PC-3 (cell line): ENCODE measurements around the gene ZBTB46. TPM values are rescaled to one million over a fixed set of nuclear protein-coding genes. Genes with fewer than 3 reads are reported as not detected.

Experiments used
- ATAC-seq: fragments of 200-7000 bp; cut with Tn5 transposase; 2 replicates; pipeline ENCODE4 v1.9.1; 2020; ENCODE audit warnings: mild to moderate bottlenecking, moderate library complexity
- BruUV-seq: library from RNA; stranded (reverse); fragments of 400-500 nt; replicated peaks from 2 replicates; lab custom pipeline; 2021; lab: Mats Ljungman, UMichigan
- CTCF ChIA-PET: fragments of 300-600 bp; sonication (Branson Sonifier 250); formaldehyde crosslinking; loops from one replicate; lab custom pipeline; 2022; ENCODE audit warnings: antibody characterized with exemption; lab: Charles Lee
- POLR2A ChIA-PET: fragments of 300-600 bp; sonication (Branson Sonifier 250); formaldehyde crosslinking; loops from one replicate; lab custom pipeline; 2022; ENCODE audit warnings: antibody characterized with exemption; ENCODE audit not compliant: unreplicated experiment; lab: Charles Lee
- DNase-seq: peaks from one replicate; pipeline ENCODE4 v3.0.0-alpha.2; 2015
- H2AFZ ChIP-seq: fragments of 300-600 bp; sonication (generic); 2 replicates; pipeline ENCODE4 v1.6.0; 2016; ENCODE audit warnings: antibody characterized with exemption, low read length
- H3F3A ChIP-seq: fragments of 300-600 bp; sonication (generic); one replicate; pipeline ENCODE4 v1.6.0; 2017; ENCODE audit warnings: antibody characterized with exemption, low read length, control low read depth, mild to moderate bottlenecking; ENCODE audit not compliant: unreplicated experiment
- H3K27ac ChIP-seq: fragments of 300-600 bp; sonication (generic); 2 replicates; pipeline ENCODE4 v1.5.1; 2016; ENCODE audit warnings: mild to moderate bottlenecking, low read length
- H3K27me3 ChIP-seq: fragments of 300-600 bp; sonication (generic); 2 replicates; pipeline ENCODE4 v1.6.1; 2016; ENCODE audit warnings: low read length, mixed read lengths
- H3K36me3 ChIP-seq: fragments of 300-600 bp; sonication (generic); 2 replicates; pipeline ENCODE4 v1.6.1; 2016; ENCODE audit warnings: low read depth, mixed run types, low read length, mixed read lengths
- H3K4me1 ChIP-seq: fragments of 300-600 bp; sonication (generic); 2 replicates; pipeline ENCODE4 v1.5.1; 2016; ENCODE audit warnings: low read length; ENCODE audit not compliant: insufficient read depth
- H3K4me2 ChIP-seq: fragments of 300-600 bp; sonication (generic); 2 replicates; pipeline ENCODE4 v1.6.0; 2016; ENCODE audit warnings: low read length
- H3K4me3 ChIP-seq: fragments of 300-600 bp; sonication (generic); 2 replicates; pipeline ENCODE4 v1.5.1; 2016; ENCODE audit warnings: mild to moderate bottlenecking, low read length, mixed read lengths
- H3K79me2 ChIP-seq: fragments of 300-600 bp; sonication (generic); 2 replicates; pipeline ENCODE4 v1.6.1; 2017; ENCODE audit warnings: low read length, mixed read lengths
- H3K9ac ChIP-seq: fragments of 300-600 bp; sonication (generic); 2 replicates; pipeline ENCODE4 v1.6.0; 2016; ENCODE audit warnings: mild to moderate bottlenecking, low read length
- H3K9me2 ChIP-seq: fragments of 300-600 bp; sonication (generic); replicated peaks from 2 replicates; pipeline ENCODE4 v1.6.1; 2016; ENCODE audit warnings: mixed run types, low read length, mixed read lengths
- H3K9me3 ChIP-seq: fragments of 300-600 bp; sonication (generic); 2 replicates; pipeline ENCODE4 v1.6.1; 2016; ENCODE audit warnings: low read length, mixed read lengths
- H4K20me1 ChIP-seq: fragments of 300-600 bp; sonication (generic); 2 replicates; pipeline ENCODE4 v1.6.1; 2016; ENCODE audit warnings: low read length, mixed read lengths
- EZH2 ChIP-seq: fragments of 300-600 bp; sonication (generic); IDR thresholded peaks from one replicate; pipeline ENCODE4 v1.6.1; 2017; ENCODE audit warnings: antibody characterized with exemption, mild to moderate bottlenecking, low read length; ENCODE audit not compliant: unreplicated experiment
- EZH2phosphoT487 ChIP-seq: fragments of 300-600 bp; sonication (generic); IDR thresholded peaks from 2 replicates; pipeline ENCODE4 v1.6.1; 2018; ENCODE audit warnings: mild to moderate bottlenecking, antibody characterized with exemption, low read length, borderline replicate concordance
- intact Hi-C: fragments of 100-400 bp; cut with micrococcal nuclease; formaldehyde crosslinking; loops from 2 replicates; pipeline ENCODE4 v1.9.0; 2023
- total RNA-seq: library from RNA; depleted of rRNA; stranded (reverse); fragments of >200 nt; gene quantifications from 2 replicates; pipeline ENCODE4 v1.2.3, GENCODE V29; 2014
- TF ChIP-seq, protein P1 (sequence below): fragments of 300-600 bp; sonication (generic); conservative IDR thresholded peaks from 2 replicates; pipeline ENCODE4 v1.5.1; 2017; ENCODE audit warnings: antibody characterized with exemption, low read depth, mild to moderate bottlenecking, low read length

The ZBTB46 gene
- total RNA-seq, 1 experiment from 2014 or later, result 7.3 TPM

DNA sequence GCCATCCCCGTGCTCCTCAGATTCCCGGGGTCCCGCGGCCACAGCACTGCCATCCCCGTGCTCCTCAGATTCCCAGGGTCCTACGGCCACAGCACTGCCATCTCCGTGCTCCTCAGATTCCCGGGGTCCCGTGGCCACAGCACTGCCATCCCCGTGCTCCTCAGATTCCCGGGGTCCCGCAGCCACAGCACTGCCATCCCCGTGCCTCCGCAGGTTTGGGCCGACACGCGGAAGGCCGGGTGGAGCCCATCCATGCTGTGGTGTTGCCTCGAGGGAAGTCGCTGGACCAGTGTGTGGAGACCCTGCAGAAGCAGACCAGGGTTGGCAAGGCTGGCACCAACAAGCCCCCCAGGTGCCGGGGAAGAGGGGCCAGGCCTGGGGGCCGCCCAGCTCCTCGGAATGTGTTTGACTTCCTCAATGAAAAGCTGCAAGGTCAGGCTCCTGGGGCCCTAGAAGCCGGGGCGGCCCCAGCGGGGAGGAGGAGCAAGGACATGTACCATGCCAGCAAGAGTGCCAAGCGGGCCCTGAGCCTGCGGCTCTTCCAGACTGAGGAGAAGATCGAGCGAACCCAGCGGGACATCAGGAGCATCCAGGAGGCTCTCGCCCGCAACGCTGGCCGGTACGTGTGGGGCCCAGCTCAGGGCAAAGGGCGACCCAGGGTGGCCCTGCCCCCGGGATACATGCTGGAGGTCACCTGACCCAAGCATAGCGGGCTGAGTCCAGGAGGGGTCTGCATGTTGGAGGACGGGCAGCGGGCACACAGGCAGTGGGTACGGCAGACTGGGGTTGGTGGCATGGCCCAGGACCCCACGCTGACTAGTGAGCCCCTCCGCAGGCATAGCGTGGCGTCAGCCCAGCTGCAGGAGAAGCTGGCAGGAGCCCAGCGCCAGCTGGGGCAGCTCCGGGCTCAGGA is 95.9 kb downstream of the ZBTB46 start:
- Histone ChIP-seq H3K9me2 (no peaks in the 10 kb centered on the region), H4K20me1 (no peaks in the 10 kb centered on the region), H3K4me2 (no peak overlapping the region), H3K9me3 (no peaks in the 10 kb centered on the region), H3F3A (no peaks in the 10 kb centered on the region), H2AFZ (no peak overlapping the region), H3K4me3 (no peak overlapping the region), H3K27me3 (no peaks in the 10 kb centered on the region), H3K4me1 (no peaks in the 10 kb centered on the region), H3K79me2 (peaks cover 7% of the 10 kb centered on the region; the same call in 1 of the 2 replicates), H3K9ac (no peak overlapping the region), H3K36me3 (no peaks in the 10 kb centered on the region; the same call in 1 of the 2 replicates), H3K27ac (no peak overlapping the region)
- TF ChIP-seq EZH2phosphoT487 (no peak), EZH2 (no peak)
- TF ChIP-seq, protein P1, sequence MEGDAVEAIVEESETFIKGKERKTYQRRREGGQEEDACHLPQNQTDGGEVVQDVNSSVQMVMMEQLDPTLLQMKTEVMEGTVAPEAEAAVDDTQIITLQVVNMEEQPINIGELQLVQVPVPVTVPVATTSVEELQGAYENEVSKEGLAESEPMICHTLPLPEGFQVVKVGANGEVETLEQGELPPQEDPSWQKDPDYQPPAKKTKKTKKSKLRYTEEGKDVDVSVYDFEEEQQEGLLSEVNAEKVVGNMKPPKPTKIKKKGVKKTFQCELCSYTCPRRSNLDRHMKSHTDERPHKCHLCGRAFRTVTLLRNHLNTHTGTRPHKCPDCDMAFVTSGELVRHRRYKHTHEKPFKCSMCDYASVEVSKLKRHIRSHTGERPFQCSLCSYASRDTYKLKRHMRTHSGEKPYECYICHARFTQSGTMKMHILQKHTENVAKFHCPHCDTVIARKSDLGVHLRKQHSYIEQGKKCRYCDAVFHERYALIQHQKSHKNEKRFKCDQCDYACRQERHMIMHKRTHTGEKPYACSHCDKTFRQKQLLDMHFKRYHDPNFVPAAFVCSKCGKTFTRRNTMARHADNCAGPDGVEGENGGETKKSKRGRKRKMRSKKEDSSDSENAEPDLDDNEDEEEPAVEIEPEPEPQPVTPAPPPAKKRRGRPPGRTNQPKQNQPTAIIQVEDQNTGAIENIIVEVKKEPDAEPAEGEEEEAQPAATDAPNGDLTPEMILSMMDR, result no peak
- POLR2A ChIA-PET, result no interaction called here
- intact Hi-C loops, result no loop called here
- no peak for DNase-seq
- TSS peak; percentile 34 for BruUV-seq
- ATAC-seq, result no peak
- CTCF ChIA-PET, result interaction anchor here (0.7 kb wide), 1 partner anchor 31 kb away, joined by 3 read pairs; no protein-coding TSS in a partner anchor

GRCh38 chr20:63734111-63734945 is 96.7 kb downstream of the ZBTB46 start:
- POLR2A ChIA-PET, result no interaction called here
- intact Hi-C loops, result no loop called here
- no TSS peak for BruUV-seq
- no peaks in the 10 kb centered on the region; the same call in 1 of the 2 replicates for H3K36me3 ChIP-seq
- peaks cover 14% of the 10 kb centered on the region; the same call in 1 of the 2 replicates for H3K79me2 ChIP-seq
- no peak for DNase-seq
- CTCF ChIA-PET, result no interaction called here
- TF ChIP-seq EZH2 (no peak), EZH2phosphoT487 (no peak)
- TF ChIP-seq, protein P1, result no peak
- ATAC-seq, result no peak
- H3K9me2 ChIP-seq, result no peaks in the 10 kb centered on the region
- H2AFZ ChIP-seq, result no peak overlapping the region
- no peaks in the 10 kb centered on the region for H3K4me1 ChIP-seq
- H3K27ac ChIP-seq, result no peak overlapping the region
- H3K9me3 ChIP-seq, result no peaks in the 10 kb centered on the region
- no peak overlapping the region for H3K4me2 ChIP-seq
- H3K4me3 ChIP-seq, result no peak overlapping the region
- no peaks in the 10 kb centered on the region for H4K20me1 ChIP-seq
- no peaks in the 10 kb centered on the region for H3F3A ChIP-seq
- no peaks in the 10 kb centered on the region for H3K27me3 ChIP-seq
- H3K9ac ChIP-seq, result no peak overlapping the region
